Bronchial epithelial cell (primary cell): ENCODE results near the gene SUPT4H1. TPM values are rescaled to one million over a fixed set of nuclear protein-coding genes. Genes with fewer than 3 reads are reported as not detected.

Experiments
- DNase-seq: peaks from one replicate; pipeline ENCODE4 v3.0.0-alpha.2; 2010; ENCODE audit warnings: low read depth
- FAIRE-seq: peaks from 2 replicates; lab custom pipeline; 2011; peaks lifted over from hg19 to GRCh38; lab: Jason Lieb, UNC
- H3K27me3 ChIP-seq: 2 replicates; pipeline ENCODE4 v1.5.1; 2011; ENCODE audit warnings: low read length; ENCODE audit not compliant: control insufficient read depth, insufficient read depth
- H3K36me3 ChIP-seq: 2 replicates; pipeline ENCODE4 v1.5.1; 2011; ENCODE audit warnings: low read length; ENCODE audit not compliant: control insufficient read depth, insufficient read depth
- H3K4me3 ChIP-seq: 2 replicates; pipeline ENCODE4 v1.5.1; 2011; ENCODE audit warnings: mild to moderate bottlenecking, low read depth, low read length, control low read depth
- total RNA-seq: library from RNA; depleted of rRNA; stranded (reverse); fragments of >200 nt; gene quantifications from 2 replicates; pipeline ENCODE4 v1.2.1, GENCODE V29; 2014
- TF ChIP-seq, protein P1 (sequence below): IDR thresholded peaks from 2 replicates; pipeline ENCODE4 v1.5.1; 2011; ENCODE audit warnings: mild to moderate bottlenecking, moderate library complexity, low read length, control low read depth, inconsistent platforms; ENCODE audit not compliant: insufficient read depth, severe bottlenecking

Gene SUPT4H1
- total RNA-seq, 1 donor from 2014 or later, result 52.1 TPM

DNA sequence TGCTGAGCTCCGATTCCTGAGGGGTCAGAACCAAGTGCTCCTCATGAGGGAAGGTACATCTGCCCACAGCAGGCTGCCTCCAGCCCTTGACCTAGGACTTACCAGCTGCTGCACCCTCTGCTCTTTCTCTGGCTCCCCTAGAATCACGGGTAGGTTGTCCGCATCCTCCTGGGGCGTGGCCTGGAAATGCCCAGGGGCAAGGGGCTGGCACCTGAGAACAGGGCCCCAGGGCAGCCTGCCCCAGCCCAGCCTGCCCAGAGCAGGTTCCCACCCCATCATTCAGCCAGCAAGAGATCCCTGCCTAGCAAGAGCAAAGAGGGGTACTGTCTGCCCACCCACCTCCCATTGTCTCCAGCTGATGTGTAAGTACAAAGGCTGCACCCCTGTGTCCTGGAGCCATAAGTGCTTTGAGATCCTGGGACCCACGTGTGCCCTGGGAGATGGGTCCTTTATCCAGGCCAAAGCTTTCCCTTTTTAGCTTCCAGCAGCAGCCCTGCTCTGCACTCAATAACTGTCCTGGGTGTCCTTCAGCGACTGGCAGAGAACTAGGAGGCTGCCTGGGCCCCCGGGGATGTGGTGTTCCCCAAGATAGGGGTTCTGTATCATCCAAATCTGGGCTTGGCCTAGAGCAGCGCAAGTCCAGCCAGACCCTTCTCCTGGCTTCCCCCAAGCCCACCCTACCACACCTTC is 28.5 kb downstream of the SUPT4H1 start:
- no peak for FAIRE-seq
- Histone ChIP-seq H3K36me3 (no peaks in the 10 kb centered on the region), H3K4me3 (no peak overlapping the region), H3K27me3 (peaks cover 18% of the 10 kb centered on the region)
- DNase-seq, result no peak
- TF ChIP-seq, protein P1, sequence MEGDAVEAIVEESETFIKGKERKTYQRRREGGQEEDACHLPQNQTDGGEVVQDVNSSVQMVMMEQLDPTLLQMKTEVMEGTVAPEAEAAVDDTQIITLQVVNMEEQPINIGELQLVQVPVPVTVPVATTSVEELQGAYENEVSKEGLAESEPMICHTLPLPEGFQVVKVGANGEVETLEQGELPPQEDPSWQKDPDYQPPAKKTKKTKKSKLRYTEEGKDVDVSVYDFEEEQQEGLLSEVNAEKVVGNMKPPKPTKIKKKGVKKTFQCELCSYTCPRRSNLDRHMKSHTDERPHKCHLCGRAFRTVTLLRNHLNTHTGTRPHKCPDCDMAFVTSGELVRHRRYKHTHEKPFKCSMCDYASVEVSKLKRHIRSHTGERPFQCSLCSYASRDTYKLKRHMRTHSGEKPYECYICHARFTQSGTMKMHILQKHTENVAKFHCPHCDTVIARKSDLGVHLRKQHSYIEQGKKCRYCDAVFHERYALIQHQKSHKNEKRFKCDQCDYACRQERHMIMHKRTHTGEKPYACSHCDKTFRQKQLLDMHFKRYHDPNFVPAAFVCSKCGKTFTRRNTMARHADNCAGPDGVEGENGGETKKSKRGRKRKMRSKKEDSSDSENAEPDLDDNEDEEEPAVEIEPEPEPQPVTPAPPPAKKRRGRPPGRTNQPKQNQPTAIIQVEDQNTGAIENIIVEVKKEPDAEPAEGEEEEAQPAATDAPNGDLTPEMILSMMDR, result no peak

DNA sequence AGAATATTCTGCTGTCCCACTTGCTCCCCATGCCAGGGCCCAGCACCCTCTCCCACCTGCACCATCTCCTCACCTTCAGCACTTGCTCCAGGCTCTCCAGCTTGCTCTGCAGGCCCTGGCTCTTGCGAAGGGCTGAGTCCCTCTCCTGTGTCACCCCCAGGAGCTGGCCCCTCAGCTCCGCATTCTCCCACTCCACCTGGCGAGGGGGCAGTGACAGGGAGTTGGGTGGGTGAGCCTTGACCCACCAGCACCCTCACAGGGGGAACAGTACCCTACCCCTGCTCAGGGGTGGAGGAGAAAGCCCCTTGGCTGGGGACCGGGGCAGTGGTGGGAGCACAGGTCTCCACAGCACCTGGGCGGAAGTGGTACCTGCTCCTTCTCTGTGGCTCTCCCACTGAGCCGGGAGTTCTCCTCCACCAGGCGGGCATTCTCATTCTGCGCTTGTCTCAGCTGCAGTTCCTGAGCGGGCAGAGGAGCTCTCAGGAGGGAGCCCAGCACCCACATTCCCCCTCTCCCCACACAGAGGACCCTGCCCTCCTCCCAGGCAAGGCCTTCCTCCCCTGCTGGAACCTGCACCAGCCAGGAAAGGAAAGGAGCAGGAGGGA is 29.3 kb downstream of the SUPT4H1 start:
- no peak for DNase-seq
- H3K27me3 ChIP-seq, result peaks cover 18% of the 10 kb centered on the region
- no peak for FAIRE-seq
- no peaks in the 10 kb centered on the region for H3K36me3 ChIP-seq
- TF ChIP-seq, protein P1, result no peak
- H3K4me3 ChIP-seq, result no peak overlapping the region

DNA sequence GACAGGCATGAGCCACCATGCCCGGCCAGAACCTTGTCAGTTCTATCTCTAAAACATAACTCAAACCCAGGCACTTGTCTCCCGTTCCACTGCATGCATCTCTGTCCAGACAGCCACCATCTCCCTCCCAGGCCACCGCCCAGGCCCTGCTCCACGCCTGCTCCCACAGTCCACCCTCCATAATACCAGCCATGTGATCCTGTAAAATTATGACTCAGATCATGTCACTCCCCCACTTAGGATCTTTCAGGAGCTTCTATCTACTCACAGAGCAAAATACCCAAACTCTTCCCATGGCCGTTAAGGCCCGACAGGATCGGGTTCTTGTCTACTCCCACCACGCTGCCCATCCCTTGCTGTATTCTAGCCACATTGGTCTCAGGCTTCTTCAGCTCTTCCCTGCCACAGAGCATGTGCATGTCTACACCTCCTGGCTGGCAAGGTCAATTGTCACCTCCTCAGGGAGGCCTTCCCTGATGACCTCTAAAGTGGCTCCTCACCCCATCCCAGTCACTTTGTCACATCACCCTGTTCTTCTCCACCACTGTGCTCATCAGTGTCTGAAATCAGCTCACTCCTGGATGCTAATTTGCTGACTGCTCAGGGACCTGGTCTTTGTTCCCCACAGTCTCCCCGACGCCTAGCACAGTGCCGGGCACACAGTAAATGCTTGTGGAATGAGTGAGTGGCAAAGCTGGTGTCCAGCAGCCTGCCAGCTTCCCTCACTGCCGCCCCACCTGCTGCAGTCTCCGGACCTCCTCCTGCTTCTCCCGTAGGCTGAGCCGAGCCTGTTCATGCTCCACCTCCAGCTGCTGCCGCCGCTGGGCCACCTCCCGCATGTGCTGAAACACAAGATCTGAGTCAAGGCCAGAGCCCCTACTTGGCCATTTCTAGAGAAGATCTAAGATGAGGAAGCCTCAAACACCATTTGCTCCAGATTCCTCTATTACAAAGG is 30.2 kb downstream of the SUPT4H1 start:
- Histone ChIP-seq H3K27me3 (peaks cover 18% of the 10 kb centered on the region), H3K4me3 (no peak overlapping the region), H3K36me3 (no peaks in the 10 kb centered on the region)
- TF ChIP-seq, protein P1, result no peak
- FAIRE-seq, result no peak
- DNase-seq, result no peak

DNA sequence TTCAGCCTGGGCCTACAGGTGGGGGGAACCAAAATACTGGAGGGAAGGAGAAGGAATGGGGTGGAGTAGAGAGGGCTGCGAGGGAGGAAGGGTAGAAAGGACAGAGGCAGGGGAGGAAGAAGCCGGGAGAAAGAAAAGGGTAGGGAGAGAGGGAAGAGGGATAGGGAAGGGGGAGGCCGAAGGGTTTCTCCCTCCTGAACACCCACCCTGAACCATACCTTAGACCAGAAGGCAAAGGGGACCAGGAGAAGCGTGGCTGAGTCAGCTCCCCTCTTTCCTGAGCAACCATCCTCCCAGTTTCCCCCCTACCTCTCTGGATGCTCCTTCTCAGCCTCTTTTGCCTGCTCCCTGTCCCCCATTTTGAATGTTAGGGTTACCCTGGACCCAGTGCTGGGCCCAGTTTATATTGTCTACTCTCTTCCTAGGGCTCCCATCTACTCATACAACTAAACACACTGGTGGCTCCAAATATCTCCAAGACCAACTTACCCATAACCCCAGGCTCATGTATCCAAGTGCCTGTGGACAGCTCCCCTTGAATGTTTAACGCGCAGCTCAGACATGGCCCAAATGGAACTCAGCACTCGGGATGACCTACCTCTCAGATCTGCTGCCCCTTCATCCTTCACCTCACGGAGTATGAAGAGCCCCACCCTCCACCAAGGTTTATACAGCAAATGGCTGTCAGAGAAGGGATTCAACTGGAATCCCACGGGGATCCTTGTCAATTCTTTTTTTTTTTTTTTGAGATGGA is 31.3 kb downstream of the SUPT4H1 start:
- DNase-seq, result no peak
- FAIRE-seq, result no peak
- H3K27me3 ChIP-seq, result peaks cover 16% of the 10 kb centered on the region
- TF ChIP-seq, protein P1, result no peak
- H3K4me3 ChIP-seq, result no peak overlapping the region
- H3K36me3 ChIP-seq, result no peaks in the 10 kb centered on the region

DNA sequence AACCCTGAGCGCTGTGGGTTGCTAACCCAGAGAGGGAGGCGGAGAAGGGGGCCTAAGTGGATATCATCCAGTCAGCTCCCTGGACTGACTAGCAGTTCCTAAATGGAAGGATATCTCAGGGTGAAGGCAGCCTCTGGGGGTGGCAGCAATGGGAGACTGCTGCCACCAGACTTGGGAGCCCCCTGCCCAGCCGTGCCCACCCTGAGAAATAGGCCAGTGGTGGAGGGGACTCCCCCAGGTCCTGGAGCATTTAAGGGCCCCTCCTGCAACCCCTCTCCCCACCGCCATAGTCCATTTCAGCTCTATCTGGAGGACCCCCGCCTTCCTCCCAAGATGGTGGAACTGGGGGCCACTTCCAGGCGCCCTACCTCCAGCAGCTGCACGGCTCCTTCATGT is 31.8 kb downstream of the SUPT4H1 start:
- FAIRE-seq (no peak), DNase-seq (no peak)
- no peak overlapping the region for H3K4me3 ChIP-seq
- H3K36me3 ChIP-seq, result no peaks in the 10 kb centered on the region
- TF ChIP-seq, protein P1, result no peak
- peaks cover 11% of the 10 kb centered on the region for H3K27me3 ChIP-seq
